CD14-positive monocyte (primary cell): Measurements from ENCODE around the gene PIEZO2. TPM values are rescaled to one million over a fixed set of nuclear protein-coding genes. Genes with fewer than 3 reads are reported as not detected.

Source experiments
- DNase-seq, 3 donors: peaks; one replicate each; pipeline ENCODE4 v3.0.0-alpha.2; 2011 to 2022
- H2AFZ ChIP-seq: 2 replicates; pipeline ENCODE4 v1.6.0; 2012; ENCODE audit warnings: mild to moderate bottlenecking, low read depth, low read length, inconsistent platforms; ENCODE audit not compliant: insufficient read depth, poor library complexity, severe bottlenecking
- H3K27ac ChIP-seq, 2 donors: 1 replicate in 1 of 2; 2 replicates in 1 of 2; pipeline ENCODE4 v1.5.1; 2012 to 2013; ENCODE audit warnings: low read length in 2 of 2, control low read depth in 1 of 2, inconsistent platforms in 1 of 2, low read depth in 1 of 2, mild to moderate bottlenecking in 1 of 2
- H3K27me3 ChIP-seq, 2 donors: one replicate each; pipeline versions ENCODE4 v1.6.0 to v1.6.1; 2011 to 2013; ENCODE audit warnings: low read length in 2 of 2; ENCODE audit not compliant: control insufficient read depth in 2 of 2, insufficient read depth in 2 of 2
- H3K36me3 ChIP-seq, 2 donors: replicated peaks in 1 of 2; 1 replicate in 1 of 2; 2 replicates in 1 of 2; pipeline versions ENCODE4 v1.5.1 to v1.6.1; 2012 to 2013; ENCODE audit warnings: low read length in 2 of 2, control low read depth in 1 of 2, inconsistent platforms in 1 of 2, mild to moderate bottlenecking in 1 of 2; ENCODE audit not compliant: insufficient read depth in 2 of 2, control insufficient read depth in 1 of 2
- H3K4me1 ChIP-seq, 2 donors: 1 replicate in 1 of 2; 2 replicates in 1 of 2; pipeline versions ENCODE4 v1.5.1 to v1.6.1; 2012 to 2013; ENCODE audit warnings: low read length in 2 of 2, control low read depth in 1 of 2, inconsistent platforms in 1 of 2, mild to moderate bottlenecking in 1 of 2, moderate library complexity in 1 of 2; ENCODE audit not compliant: insufficient read depth in 2 of 2, control insufficient read depth in 1 of 2
- H3K4me2 ChIP-seq: replicated peaks from 2 replicates; pipeline ENCODE3; 2012; ENCODE audit warnings: low read length, moderate library complexity, mild to moderate bottlenecking; ENCODE audit not compliant: poor library complexity, severe bottlenecking; ENCODE audit errors: extremely low read depth
- H3K4me3 ChIP-seq, 3 experiments: fragments of 200-600 bp in 1 of 3; sonication (generic) in 1 of 3; replicated peaks in 1 of 3; 1 replicate in 2 of 3; 2 replicates in 1 of 3; pipeline ENCODE4 v1.5.1; 2011 to 2013; ENCODE audit warnings: low read length in 3 of 3, mild to moderate bottlenecking in 3 of 3, control low read depth in 2 of 3, low read depth in 2 of 3, inconsistent platforms in 1 of 3, moderate library complexity in 1 of 3
- H3K79me2 ChIP-seq: 2 replicates; pipeline ENCODE4 v1.6.0; 2012; ENCODE audit warnings: mild to moderate bottlenecking, control low read depth, inconsistent platforms, low read length, moderate library complexity; ENCODE audit not compliant: insufficient read depth
- H3K9ac ChIP-seq: 2 replicates; pipeline ENCODE4 v1.6.0; 2017; ENCODE audit warnings: low read length, mild to moderate bottlenecking; ENCODE audit not compliant: insufficient read depth, poor library complexity, severe bottlenecking
- H3K9me3 ChIP-seq, 2 donors: replicated peaks in 1 of 2; 1 replicate in 1 of 2; 2 replicates in 1 of 2; pipeline versions ENCODE4 v1.5.1 to v1.6.1; 2012 to 2013; ENCODE audit warnings: low read length in 2 of 2, control low read depth in 1 of 2; ENCODE audit not compliant: control insufficient read depth in 1 of 2, insufficient read depth in 1 of 2
- H4K20me1 ChIP-seq: 2 replicates; pipeline ENCODE4 v1.6.0; 2012; ENCODE audit warnings: mild to moderate bottlenecking, low read length, control low read depth, moderate library complexity; ENCODE audit not compliant: insufficient read depth
- H3K27ac Mint-ChIP-seq, 7 donors: one replicate each; pipeline ENCODE4 v1.8.0; 2020; ENCODE audit warnings: mild to moderate bottlenecking in 7 of 7, mixed read lengths in 7 of 7, moderate library complexity in 6 of 7, inconsistent platforms in 2 of 7
- H3K27me3 Mint-ChIP-seq, 3 donors: one replicate each; pipeline ENCODE4 v1.8.0; 2021 to 2022; ENCODE audit warnings: low read depth in 3 of 3, mild to moderate bottlenecking in 3 of 3, mixed read lengths in 3 of 3, moderate library complexity in 3 of 3, inconsistent platforms in 1 of 3
- H3K36me3 Mint-ChIP-seq, 2 donors: one replicate each; pipeline ENCODE4 v1.8.0; 2020; ENCODE audit warnings: mixed read lengths in 2 of 2, inconsistent platforms in 1 of 2, mild to moderate bottlenecking in 1 of 2
- H3K4me1 Mint-ChIP-seq: one replicate; pipeline ENCODE4 v1.8.0; 2020; ENCODE audit warnings: mild to moderate bottlenecking, mixed read lengths
- H3K4me3 Mint-ChIP-seq, 2 donors: one replicate each; pipeline ENCODE4 v1.8.0; 2020; ENCODE audit warnings: mild to moderate bottlenecking in 2 of 2, mixed read lengths in 2 of 2, moderate library complexity in 1 of 2
- H3K9me3 Mint-ChIP-seq, 7 donors: one replicate each; pipeline ENCODE4 v1.8.0; 2020 to 2022; ENCODE audit warnings: mixed read lengths in 7 of 7, mild to moderate bottlenecking in 6 of 7, moderate library complexity in 6 of 7, inconsistent platforms in 2 of 7
- CTCF ChIP-seq: fragments of 200-600 bp; IDR thresholded peaks from one replicate; pipeline ENCODE4 v1.8.0; 2022; ENCODE audit warnings: antibody characterized with exemption, mild to moderate bottlenecking
- WGBS: methylation state at CpG from one replicate; pipeline ENCODE4 v1.1.5; 2013; ENCODE audit warnings: missing lambda C conversion rate; ENCODE audit not compliant: insufficient coverage; 5-methylcytosine and 5-hydroxymethylcytosine counted together
- intact Hi-C, 2 donors: fragments of 100-400 bp; cut with micrococcal nuclease; formaldehyde crosslinking; loops; one replicate each; pipeline versions ENCODE4 v1.15.0 to v1.15.1; 2023
- polyA plus RNA-seq, 3 donors: library from polyadenylated mRNA; depleted of rRNA in 1 of 3; unstranded in 2 of 3; stranded (reverse) in 1 of 3; fragments of 300-500 nt in 2 of 3; fragments of >200 nt in 1 of 3; fragmentation: Illumina TruSeq in 2 of 3; gene quantifications; 1 replicate in 2 of 3; 2 replicates in 1 of 3; pipeline ENCODE4 v1.2.3, GENCODE V29; 2012 to 2021

The PIEZO2 gene
- polyA plus RNA-seq, 3 donors, result not detected

- no peak for TF ChIP-seq CTCF
- peaks cover 3 to 5% of the 10 kb centered on the region in 2 donors for H3K4me1 ChIP-seq
- Mint-ChIP-seq H3K9me3 (peaks cover 0 to 10% (median 2%) of the 10 kb centered on the region in 7 donors), H3K4me1 (peaks cover 6% of the 10 kb centered on the region), H3K4me3 (no peak overlapping the region), H3K27me3 (peaks cover 3 to 10% (median 7%) of the 10 kb centered on the region in 3 donors), H3K27ac (no peak overlapping the region), H3K36me3 (no peaks in the 10 kb centered on the region)
- intact Hi-C loops, result no loop called here
- no CpG with 5 or more reads among the region's 1 CpG for WGBS
- no peak for DNase-seq
- H4K20me1 ChIP-seq, result no peaks in the 10 kb centered on the region
- H2AFZ ChIP-seq, result no peak overlapping the region
- H3K4me2 ChIP-seq, result no peak overlapping the region
- H3K79me2 ChIP-seq, result no peaks in the 10 kb centered on the region
- no peak overlapping the region for H3K4me3 ChIP-seq
- H3K27me3 ChIP-seq, result no peaks in the 10 kb centered on the region
- no peaks in the 10 kb centered on the region for H3K9me3 ChIP-seq
- no peak overlapping the region for H3K9ac ChIP-seq
- H3K27ac ChIP-seq, result no peak overlapping the region
- no peaks in the 10 kb centered on the region for H3K36me3 ChIP-seq
These were observed 18.4 kb upstream of the PIEZO2 start for GRCh38 chr18:11167778-11168177.

GRCh38 chr18:11165952-11166351 lies 16.6 kb upstream of the PIEZO2 start:
- no peaks in the 10 kb centered on the region for H3K27me3 ChIP-seq
- no peak for TF ChIP-seq CTCF
- 100% methylated on average over 1 of the region's 7 CpGs for WGBS
- Mint-ChIP-seq H3K27me3 (peaks cover 2 to 10% (median 7%) of the 10 kb centered on the region in 3 donors), H3K27ac (no peak overlapping the region), H3K4me1 (peaks cover 6% of the 10 kb centered on the region), H3K36me3 (no peaks in the 10 kb centered on the region), H3K9me3 (peaks cover 0 to 10% (median 2%) of the 10 kb centered on the region in 7 donors), H3K4me3 (no peak overlapping the region)
- no peaks in the 10 kb centered on the region for H3K9me3 ChIP-seq
- no peaks in the 10 kb centered on the region for H4K20me1 ChIP-seq
- peaks cover 3 to 5% of the 10 kb centered on the region in 2 donors for H3K4me1 ChIP-seq
- intact Hi-C loops, result no loop called here
- no peaks in the 10 kb centered on the region for H3K79me2 ChIP-seq
- no peak overlapping the region for H2AFZ ChIP-seq
- no peaks in the 10 kb centered on the region for H3K36me3 ChIP-seq
- no peak overlapping the region for H3K9ac ChIP-seq
- H3K27ac ChIP-seq, result no peak overlapping the region
- no peak for DNase-seq
- no peak overlapping the region for H3K4me2 ChIP-seq
- no peak overlapping the region for H3K4me3 ChIP-seq
